HepG2 (cell line): ENCODE data around the gene EDEM1.

Source experiments
- CC2D1A ChIP-seq: sonication (generic); formaldehyde crosslinking; IDR thresholded peaks from 2 replicates; pipeline ENCODE4 v1.8.1; 2023; ENCODE audit warnings: mild to moderate bottlenecking, missing genetic modification reagents
- CTCF ChIP-seq: sonication (generic); formaldehyde crosslinking; IDR thresholded peaks from 2 replicates; pipeline ENCODE4 v1.5.0; 2020; ENCODE audit warnings: mild to moderate bottlenecking, missing genetic modification reagents, moderate library complexity
- EZH2 ChIP-seq: conservative IDR thresholded peaks from 2 replicates; pipeline ENCODE4 v1.6.1; 2012; ENCODE audit warnings: mild to moderate bottlenecking, low read depth, low read length, moderate library complexity
- JUNB ChIP-seq: sonication (generic); formaldehyde crosslinking; IDR thresholded peaks from 2 replicates; pipeline ENCODE4 v1.8.0; 2022; ENCODE audit warnings: missing genetic modification reagents, mild to moderate bottlenecking, borderline replicate concordance
- KDM5A ChIP-seq: fragments of 200-600 bp; sonication (generic); IDR thresholded peaks from 2 replicates; pipeline ENCODE4 v1.7.0; 2018; ENCODE audit warnings: antibody characterized with exemption, mild to moderate bottlenecking, low read length, borderline replicate concordance
- NFIC ChIP-seq: IDR thresholded peaks from 2 replicates; pipeline ENCODE4 v1.6.1; 2012; ENCODE audit warnings: mild to moderate bottlenecking, low read length, inconsistent platforms
- PATZ1 ChIP-seq: sonication (generic); formaldehyde crosslinking; IDR thresholded peaks from 2 replicates; pipeline ENCODE4 v1.4.0; 2020; ENCODE audit warnings: missing genetic modification reagents
- POLR2A ChIP-seq, 2 experiments: IDR thresholded peaks; 2 replicates each; pipeline ENCODE4 v1.6.1; 2011; ENCODE audit warnings: low read depth in 2 of 2, low read length in 2 of 2, mild to moderate bottlenecking in 1 of 2, moderate library complexity in 1 of 2; ENCODE audit not compliant: insufficient read depth in 1 of 2
- POLR2AphosphoS5 ChIP-seq: IDR thresholded peaks from 2 replicates; pipeline ENCODE4 v1.6.1; 2012; ENCODE audit warnings: low read depth, low read length
- PTBP1 ChIP-seq: fragments of 200-400 bp; formaldehyde crosslinking; IDR thresholded peaks from 2 replicates; pipeline ENCODE4 v1.6.1; 2018; ENCODE audit warnings: low read length, low read depth; ENCODE audit not compliant: poor library complexity, severe bottlenecking
- SPEN ChIP-seq: sonication (generic); formaldehyde crosslinking; IDR thresholded peaks from 2 replicates; pipeline ENCODE4 v1.5.1; 2020; ENCODE audit warnings: low read depth, mild to moderate bottlenecking, missing genetic modification reagents
- ZMAT3 ChIP-seq: sonication (generic); formaldehyde crosslinking; conservative IDR thresholded peaks from 2 replicates; pipeline ENCODE4 v1.7.0; 2021; ENCODE audit warnings: missing genetic modification reagents
- ZNF281 ChIP-seq: sonication (generic); formaldehyde crosslinking; IDR thresholded peaks from 2 replicates; pipeline ENCODE4 v1.4.0; 2020; ENCODE audit warnings: missing genetic modification reagents, borderline replicate concordance
- ZZZ3 ChIP-seq: sonication (generic); formaldehyde crosslinking; IDR thresholded peaks from 2 replicates; pipeline ENCODE4 v1.4.0; 2020; ENCODE audit warnings: missing genetic modification reagents, mild to moderate bottlenecking, borderline replicate concordance

GRCh38 chr3:5155241-5155640 lies 32.3 kb upstream of the EDEM1 start:
- no peak for TF ChIP-seq ZMAT3 (CRISPR knock-in tag)
- TF ChIP-seq ZNF281 = no peak
- no peak for TF ChIP-seq POLR2AphosphoS5
- no peak for TF ChIP-seq JUNB (CRISPR knock-in tag)
- TF ChIP-seq POLR2A (IDR thresholded peaks at IDR 0.05; ENCODE audit: insufficient read depth in 1 of 2, low read depth in 2 of 2, low read length in 2 of 2) = no peak
- no peak for TF ChIP-seq SPEN
- TF ChIP-seq CTCF (CRISPR knock-in tag) = no peak
- TF ChIP-seq PATZ1 = no peak
- TF ChIP-seq CC2D1A = no peak
- no peak for TF ChIP-seq ZZZ3 (CRISPR knock-in tag)
- no peak for TF ChIP-seq EZH2
- no peak for TF ChIP-seq NFIC
- no peak for TF ChIP-seq KDM5A
- TF ChIP-seq PTBP1 = no peak
